ENCODE results near the gene ADRA2B.
"Not testable (repeated sequence)": the region's sequence is repeated elsewhere in the genome, so short reads cannot be mapped to it uniquely, and the experiment has no call there.

Gene ADRA2B

GRCh38 chr2:96084858-96085518 is 31.4 kb downstream of the ADRA2B start:
- DNase-seq: not testable (repeated sequence)

- DNase-seq: no peak
Observed at GRCh38 chr2:96083989-96084857, 32.1 kb downstream of the ADRA2B start.

GRCh38 chr2:96083064-96083939 is 33.1 kb downstream of the ADRA2B start:
- no peak for DNase-seq

GRCh38 chr2:96082211-96083063 is 33.9 kb downstream of the ADRA2B start:
- DNase-seq: no peak

GRCh38 chr2:96081042-96081441 is 35.3 kb downstream of the ADRA2B start:
- no peak for DNase-seq

GRCh38 chr2:96075199-96075771 is 41.1 kb downstream of the ADRA2B start:
- no peak for DNase-seq

- no peak for DNase-seq
Observed at GRCh38 chr2:96074156-96074555, 42.2 kb downstream of the ADRA2B start.

GRCh38 chr2:96073170-96073775 is 43.1 kb downstream of the ADRA2B start:
- no peak for DNase-seq

GRCh38 chr2:96072746-96073145 is 43.6 kb downstream of the ADRA2B start:
- no peak for DNase-seq

GRCh38 chr2:96071977-96072491 is 44.3 kb downstream of the ADRA2B start:
- DNase-seq: not testable (repeated sequence)

- DNase-seq: not testable (repeated sequence)
Observed at GRCh38 chr2:96071087-96071976, 45.0 kb downstream of the ADRA2B start.

- not testable (repeated sequence) for DNase-seq
Observed at GRCh38 chr2:96070351-96070750, 46.0 kb downstream of the ADRA2B start.

GRCh38 chr2:96069878-96070277 is 46.5 kb downstream of the ADRA2B start:
- not testable (repeated sequence) for DNase-seq

- not testable (repeated sequence) for DNase-seq
Observed at GRCh38 chr2:96067902-96068581, 48.3 kb downstream of the ADRA2B start.

- DNase-seq: not testable (repeated sequence)
Observed at GRCh38 chr2:96067098-96067660, 49.2 kb downstream of the ADRA2B start.

GRCh38 chr2:96066511-96066910 is 49.9 kb downstream of the ADRA2B start:
- not testable (repeated sequence) for DNase-seq

GRCh38 chr2:96065954-96066353 is 50.4 kb downstream of the ADRA2B start:
- not testable (repeated sequence) for DNase-seq

- DNase-seq: no peak
Observed at GRCh38 chr2:96065381-96065930, 50.9 kb downstream of the ADRA2B start.

GRCh38 chr2:96064760-96065159 is 51.6 kb downstream of the ADRA2B start:
- DNase-seq: not testable (repeated sequence)

Measured in NCI-H187 treated with DMSO at 0.1 percent for 48 hours (cell line).